ENCODE measurements around the gene IQSEC1.

Gene IQSEC1

GRCh38 chr3:12905316-12906071 is 167.7 kb downstream of the IQSEC1 start:
- Histone ChIP-seq H3K4me3 (no peak overlapping the region), H3K27ac (no peak overlapping the region)
- TF ChIP-seq CTCF (IDR thresholded peaks at IDR 0.05) = no peak
- no peak for DNase-seq (ENCODE audit: low spot score)

GRCh38 chr3:12904951-12905315 is 168.3 kb downstream of the IQSEC1 start:
- TF ChIP-seq CTCF (IDR thresholded peaks at IDR 0.05) = no peak
- Histone ChIP-seq H3K27ac (no peak overlapping the region), H3K4me3 (no peak overlapping the region)
- DNase-seq (ENCODE audit: low spot score) = no peak

- no peak for TF ChIP-seq CTCF (IDR thresholded peaks at IDR 0.05)
- Histone ChIP-seq H3K4me3 (no peak overlapping the region), H3K27ac (no peak overlapping the region)
- DNase-seq (ENCODE audit: low spot score) = no peak
Measured at GRCh38 chr3:12903881-12904280, 169.3 kb downstream of the IQSEC1 start.

- Histone ChIP-seq H3K27ac (no peak overlapping the region), H3K4me3 (no peak overlapping the region)
- no peak for DNase-seq (ENCODE audit: low spot score)
- TF ChIP-seq CTCF (IDR thresholded peaks at IDR 0.05) = no peak
Measured at GRCh38 chr3:12903000-12903800, 170.0 kb downstream of the IQSEC1 start.

DNA sequence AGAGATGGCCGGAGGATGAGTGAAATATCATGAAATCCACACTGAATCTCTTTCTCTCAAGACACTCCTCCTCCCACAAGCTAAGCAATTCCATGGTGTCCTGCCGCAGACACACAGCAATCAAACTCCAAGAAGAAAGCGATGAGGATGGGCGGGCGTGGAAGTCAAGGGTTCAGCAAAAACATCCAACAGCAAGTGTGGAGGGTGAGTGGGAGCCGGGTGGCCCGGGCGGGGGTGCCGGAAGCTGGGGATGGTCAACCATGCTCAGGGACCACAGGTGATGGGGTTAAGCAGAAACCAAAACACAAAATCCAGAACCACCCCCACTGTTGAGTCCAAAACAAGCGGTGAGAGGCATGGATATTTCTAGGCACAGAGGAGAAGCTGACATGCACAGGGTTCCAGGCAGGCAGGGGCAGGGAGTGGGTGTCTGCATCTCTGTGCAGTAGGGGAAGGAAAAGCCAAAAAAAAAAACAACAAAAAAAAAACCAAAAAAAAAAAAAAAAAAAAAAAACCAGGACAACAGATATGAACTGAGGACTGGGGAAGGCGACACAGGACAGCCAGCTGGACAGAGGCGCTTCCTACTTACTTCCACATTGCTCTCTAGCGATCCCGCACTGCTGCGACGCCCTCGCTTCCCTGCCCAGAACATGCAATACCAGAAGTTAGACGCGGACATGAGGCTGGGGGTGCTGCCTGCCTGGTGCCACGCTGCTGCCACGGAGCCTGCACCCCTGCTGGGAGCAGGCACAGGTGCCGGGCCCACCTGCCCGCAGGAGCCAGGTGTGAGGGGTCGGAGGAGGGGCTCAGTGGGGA is 170.8 kb downstream of the IQSEC1 start:
- Histone ChIP-seq H3K27ac (no peak overlapping the region), H3K4me3 (no peak overlapping the region)
- TF ChIP-seq CTCF (IDR thresholded peaks at IDR 0.05) = no peak
- DNase-seq (ENCODE audit: low spot score) = no peak

DNA sequence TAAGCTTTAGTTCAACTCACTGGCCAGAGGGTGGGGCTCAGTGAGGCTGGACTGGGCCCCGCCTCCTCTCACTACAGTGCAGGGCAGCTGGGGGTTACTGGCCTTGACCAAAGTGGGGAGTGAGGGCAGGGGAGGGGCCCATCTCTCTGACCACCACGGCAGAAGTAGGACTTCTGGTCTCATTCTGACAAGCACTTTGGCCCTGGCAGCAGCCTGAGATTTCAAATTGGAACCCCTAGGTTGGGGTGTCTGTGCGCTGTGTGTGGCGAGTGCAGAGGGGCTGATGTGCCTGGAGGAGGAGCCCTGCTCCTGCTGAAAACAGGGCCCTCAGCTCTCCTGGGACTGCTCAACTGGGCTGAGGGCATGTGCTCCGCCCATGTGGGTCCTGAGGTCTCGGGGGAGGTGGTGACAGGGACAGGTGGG is 171.6 kb downstream of the IQSEC1 start:
- no peak overlapping the region for H3K4me3 ChIP-seq
- no peak for TF ChIP-seq CTCF (IDR thresholded peaks at IDR 0.05)
- H3K27ac ChIP-seq = no peak overlapping the region
- no peak for DNase-seq (ENCODE audit: low spot score)

All from coronary artery (tissue), 2 donors.